Breast epithelium (tissue), 3 donors: ENCODE measurements around the gene FGFR1OP2.

Experiments
- CTCF ChIP-seq, 3 donors: fragments of 450-650 bp; IDR thresholded peaks; one replicate each; pipeline ENCODE4 v1.5.1; 2016 to 2017; ENCODE audit warnings: antibody characterized with exemption in 3 of 3, mild to moderate bottlenecking in 3 of 3, moderate library complexity in 3 of 3
- POLR2AphosphoS5 ChIP-seq, 3 donors: sonication (generic); formaldehyde crosslinking; IDR thresholded peaks; one replicate each; pipeline ENCODE4 v1.6.1; 2017; ENCODE audit warnings: antibody characterized with exemption in 3 of 3

GRCh38 chr12:26896913-26897312 is 41.4 kb upstream of the FGFR1OP2 start:
- TF ChIP-seq CTCF (IDR thresholded peaks at IDR 0.05) (no peak), POLR2AphosphoS5 (IDR thresholded peaks at IDR 0.05) (no peak)
